Activated CD4-positive, alpha-beta memory T cell treated with anti-CD3 and anti-CD28 coated beads for 36 hours (primary cell): ENCODE measurements around the gene DRAXIN. TPM values are rescaled to one million over a fixed set of nuclear protein-coding genes. Genes with fewer than 3 reads are reported as not detected.

Source experiments
- CTCF ChIA-PET: fragments of 350-600 bp; sonication (Branson Sonifier 250); formaldehyde crosslinking; loops from one replicate; lab custom pipeline; 2021; ENCODE audit warnings: antibody characterized with exemption, inconsistent platforms; lab: Charles Lee
- POLR2A ChIA-PET: fragments of 350-600 bp; sonication (Branson Sonifier 250); formaldehyde crosslinking; loops from one replicate; lab custom pipeline; 2021; ENCODE audit warnings: antibody characterized with exemption; lab: Charles Lee
- DNase-seq: peaks from one replicate; pipeline ENCODE4 v3.0.0-alpha.2; 2020
- H3K27ac Mint-ChIP-seq: one replicate; pipeline ENCODE4 v1.8.0; 2021; ENCODE audit warnings: mixed read lengths
- H3K27me3 Mint-ChIP-seq: one replicate; pipeline ENCODE4 v1.8.0; 2021; ENCODE audit warnings: mixed read lengths
- H3K36me3 Mint-ChIP-seq: one replicate; pipeline ENCODE4 v1.8.0; 2021; ENCODE audit warnings: mixed read lengths
- H3K4me1 Mint-ChIP-seq: one replicate; pipeline ENCODE4 v1.8.0; 2021; ENCODE audit warnings: low read depth, mixed read lengths
- H3K4me3 Mint-ChIP-seq: one replicate; pipeline ENCODE4 v1.8.0; 2021; ENCODE audit warnings: mild to moderate bottlenecking, mixed read lengths
- H3K9me3 Mint-ChIP-seq: one replicate; pipeline ENCODE4 v1.8.0; 2021; ENCODE audit warnings: mixed read lengths
- intact Hi-C: fragments of 100-400 bp; cut with micrococcal nuclease; formaldehyde crosslinking; loops from one replicate; pipeline ENCODE4 v1.15.1; 2023
- total RNA-seq, 2 experiments: library from RNA; stranded (reverse); gene quantifications; one replicate each; pipeline ENCODE4 v1.2.3, GENCODE V29; 2021

Gene DRAXIN
- total RNA-seq, 2 experiments from 2014 or later = 0.05 to 0.07 TPM

DNA sequence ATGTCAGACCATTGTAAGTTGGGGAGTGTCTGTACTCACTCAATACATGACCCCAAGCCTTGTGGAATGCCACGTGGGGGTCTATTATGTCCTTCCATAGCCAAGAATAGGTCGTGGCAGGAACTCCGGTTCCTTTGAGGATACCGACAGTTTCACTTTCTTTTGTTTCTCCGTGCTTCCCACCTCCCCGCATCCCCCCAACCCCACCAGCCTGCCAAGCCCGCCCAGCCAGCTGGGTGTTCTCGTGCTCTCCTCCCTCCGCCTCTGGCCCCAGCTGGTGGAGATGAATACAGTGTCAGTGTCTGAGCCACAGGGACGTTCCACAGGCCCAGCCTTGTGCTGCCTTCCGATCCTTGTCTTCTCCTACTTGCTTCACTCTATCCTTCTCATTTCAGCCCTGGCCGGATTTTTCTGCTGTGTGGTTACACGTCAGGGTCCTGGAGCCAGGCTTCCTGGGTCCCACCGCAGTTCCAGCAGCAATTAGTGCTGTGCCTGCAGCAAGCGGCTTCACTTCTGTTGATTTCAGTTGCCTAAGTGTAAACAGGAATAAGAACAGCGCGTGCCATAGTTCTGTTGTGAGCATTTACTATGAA is 40.3 kb downstream of the DRAXIN start:
- POLR2A ChIA-PET = interaction anchor here (0.6 to 1.1 kb wide), 2 partner anchors 76 to 81 kb away, joined by 3 to 4 read pairs; no protein-coding TSS in a partner anchor

DNA sequence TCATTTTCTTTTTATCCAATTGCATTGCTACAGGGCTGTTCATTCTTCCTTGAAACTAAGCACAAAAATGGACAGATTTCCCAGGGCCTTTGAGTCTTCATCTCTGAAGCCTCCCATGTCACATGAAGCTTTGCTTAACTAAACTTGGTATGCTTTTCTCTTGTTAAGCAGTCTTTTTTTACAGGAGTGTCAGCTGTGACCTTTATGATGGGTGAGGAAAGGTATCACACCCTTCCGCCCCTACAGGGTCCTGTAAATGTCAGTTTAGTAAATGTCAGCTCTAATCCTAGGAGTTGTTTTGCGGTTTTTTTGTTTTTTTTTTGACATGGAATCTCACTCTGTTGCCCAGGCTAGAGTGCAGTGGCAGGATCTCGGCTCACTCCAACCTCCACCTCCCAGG is 41.8 kb downstream of the DRAXIN start:
- DNase-seq = no peak
- H3K27ac Mint-ChIP-seq = no peak overlapping the region
- no peaks in the 10 kb centered on the region for H3K9me3 Mint-ChIP-seq
- ChIA-PET CTCF (interaction anchor here (0.8 kb wide), 1 partner anchor 14 kb away, joined by 4 read pairs; no protein-coding TSS in a partner anchor), POLR2A (no interaction called here)
- no peaks in the 10 kb centered on the region for H3K36me3 Mint-ChIP-seq
- H3K4me1 Mint-ChIP-seq = peaks cover 46% of the 10 kb centered on the region
- H3K4me3 Mint-ChIP-seq = no peak overlapping the region
- intact Hi-C loops = no loop called here
- no peaks in the 10 kb centered on the region for H3K27me3 Mint-ChIP-seq

More for the DNA sequence above, 40.3 kb downstream of the DRAXIN start:
- peak overlapping the region; percentile 14 for H3K27ac Mint-ChIP-seq
- no peaks in the 10 kb centered on the region for H3K36me3 Mint-ChIP-seq
- H3K27me3 Mint-ChIP-seq = no peaks in the 10 kb centered on the region
- CTCF ChIA-PET = interaction anchor here (2.0 kb wide), 1 partner anchor 12 kb away, joined by 10 read pairs; no protein-coding TSS in a partner anchor
- intact Hi-C loops = no loop called here
- DNase-seq = peak; percentile 35
- no peaks in the 10 kb centered on the region for H3K9me3 Mint-ChIP-seq
- peak overlapping the region; percentile 45 for H3K4me3 Mint-ChIP-seq
- peaks cover 36% of the 10 kb centered on the region for H3K4me1 Mint-ChIP-seq

DNA sequence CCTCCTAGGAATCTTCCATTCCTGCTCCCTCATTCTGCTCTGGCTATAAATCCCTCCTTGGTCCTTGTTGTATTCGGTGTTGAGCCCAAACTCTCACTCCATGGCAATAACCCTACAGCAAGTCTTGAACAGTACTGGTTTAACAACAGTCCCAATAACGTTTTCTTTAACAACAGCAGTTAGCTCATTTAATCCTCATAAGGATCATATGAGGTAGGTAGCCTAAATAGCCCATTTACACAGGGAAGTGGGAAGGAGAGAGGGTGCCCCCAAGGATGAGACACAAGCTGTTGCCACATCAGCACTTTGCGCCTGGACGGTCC is 44.0 kb downstream of the DRAXIN start:
- peaks cover 48% of the 10 kb centered on the region for H3K4me1 Mint-ChIP-seq
- H3K27ac Mint-ChIP-seq = no peak overlapping the region
- peak overlapping the region; percentile 96 for H3K4me3 Mint-ChIP-seq
- no peak for DNase-seq
- H3K27me3 Mint-ChIP-seq = no peaks in the 10 kb centered on the region
- ChIA-PET POLR2A (interaction anchor here (1.1 to 1.4 kb wide), 5 partner anchors 54 to 723 kb away, joined by 3 to 5 read pairs (median 4); partner anchors contain the start of genes FBXO6 and TARDBP), CTCF (interaction anchor here (0.7 to 4.2 kb wide), 3 partner anchors 16 to 71 kb away, joined by 3 to 35 read pairs (median 4); no protein-coding TSS in a partner anchor)
- no peaks in the 10 kb centered on the region for H3K9me3 Mint-ChIP-seq
- H3K36me3 Mint-ChIP-seq = no peaks in the 10 kb centered on the region
- intact Hi-C loops = loop anchor here (5.0 kb wide), 1 partner anchor 72 kb away; the partner anchor contains the start of genes CLCN6 and MTHFR

DNA sequence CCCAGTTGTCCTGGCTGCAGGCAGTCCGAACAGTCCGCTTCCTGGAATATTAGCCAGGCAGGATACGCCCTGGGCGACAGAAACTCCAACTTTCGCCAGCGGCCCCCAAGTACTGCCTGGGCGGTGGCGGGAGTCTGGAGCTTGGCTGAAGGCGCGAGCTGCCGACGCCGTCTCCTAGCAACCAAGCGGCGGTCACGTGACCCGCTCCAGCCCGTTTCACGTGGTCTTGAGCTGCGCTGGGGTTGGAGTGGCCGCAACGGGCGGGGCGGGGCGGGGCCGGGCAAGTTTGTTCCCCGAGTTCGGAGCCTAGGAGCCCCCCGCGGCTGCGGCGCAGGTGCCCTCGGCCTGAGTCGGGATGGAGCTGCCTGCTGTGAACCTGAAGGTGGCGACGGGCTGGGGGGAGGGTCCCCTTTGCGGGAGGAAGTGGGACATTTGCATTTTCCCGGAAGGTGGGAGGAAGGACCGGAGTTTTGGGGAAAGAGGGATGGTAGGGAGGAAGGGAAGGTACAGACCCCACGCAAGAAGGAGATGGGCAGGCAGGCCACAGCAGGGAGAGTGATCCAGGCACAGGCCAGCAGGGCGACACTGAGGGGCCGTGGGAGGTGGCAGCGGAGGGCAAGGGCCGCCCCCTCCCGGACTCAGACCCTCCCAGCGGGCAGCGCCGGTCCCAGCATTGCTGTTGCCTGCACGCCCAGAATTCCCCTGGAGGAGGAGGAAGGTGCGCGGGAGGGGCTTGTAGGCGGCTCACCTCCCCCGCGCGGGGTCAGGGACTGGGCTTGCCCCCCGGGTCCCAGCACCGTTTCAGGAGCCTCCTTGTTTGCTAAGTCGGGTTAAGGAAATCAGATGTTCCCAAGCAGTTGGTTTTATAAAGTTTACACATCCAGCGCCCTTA is 44.6 kb downstream of the DRAXIN start, which contains the start of gene AGTRAP:
Gene AGTRAP (plus strand): TSS at position 283 of the 892 bp plus-strand sequence. CDS start 73 bp downstream, at position 356.
- peaks cover 49% of the 10 kb centered on the region for H3K4me1 Mint-ChIP-seq
- peak within 1 kb of the TSS; percentile 96 for H3K4me3 Mint-ChIP-seq
- intact Hi-C loops = loop anchor here (5.0 kb wide), 1 partner anchor 71 kb away; the partner anchor contains the start of genes CLCN6 and MTHFR
- peak within 1 kb of the TSS; percentile 85 for H3K27ac Mint-ChIP-seq
- no peaks in the 10 kb centered on the region for H3K36me3 Mint-ChIP-seq
- no peaks in the 10 kb centered on the region for H3K27me3 Mint-ChIP-seq
- DNase-seq = peak; percentile 93
- H3K9me3 Mint-ChIP-seq = no peaks in the 10 kb centered on the region
- ChIA-PET CTCF (interaction anchor here (0.8 to 4.2 kb wide), 5 partner anchors 13 to 86 kb away, joined by 4 to 35 read pairs (median 7); no protein-coding TSS in a partner anchor), POLR2A (interaction anchor here (0.7 to 1.7 kb wide), 7 partner anchors 54 to 1967 kb away, joined by 3 to 11 read pairs (median 4); partner anchors contain the start of genes FBXO6 and TARDBP)

DNA sequence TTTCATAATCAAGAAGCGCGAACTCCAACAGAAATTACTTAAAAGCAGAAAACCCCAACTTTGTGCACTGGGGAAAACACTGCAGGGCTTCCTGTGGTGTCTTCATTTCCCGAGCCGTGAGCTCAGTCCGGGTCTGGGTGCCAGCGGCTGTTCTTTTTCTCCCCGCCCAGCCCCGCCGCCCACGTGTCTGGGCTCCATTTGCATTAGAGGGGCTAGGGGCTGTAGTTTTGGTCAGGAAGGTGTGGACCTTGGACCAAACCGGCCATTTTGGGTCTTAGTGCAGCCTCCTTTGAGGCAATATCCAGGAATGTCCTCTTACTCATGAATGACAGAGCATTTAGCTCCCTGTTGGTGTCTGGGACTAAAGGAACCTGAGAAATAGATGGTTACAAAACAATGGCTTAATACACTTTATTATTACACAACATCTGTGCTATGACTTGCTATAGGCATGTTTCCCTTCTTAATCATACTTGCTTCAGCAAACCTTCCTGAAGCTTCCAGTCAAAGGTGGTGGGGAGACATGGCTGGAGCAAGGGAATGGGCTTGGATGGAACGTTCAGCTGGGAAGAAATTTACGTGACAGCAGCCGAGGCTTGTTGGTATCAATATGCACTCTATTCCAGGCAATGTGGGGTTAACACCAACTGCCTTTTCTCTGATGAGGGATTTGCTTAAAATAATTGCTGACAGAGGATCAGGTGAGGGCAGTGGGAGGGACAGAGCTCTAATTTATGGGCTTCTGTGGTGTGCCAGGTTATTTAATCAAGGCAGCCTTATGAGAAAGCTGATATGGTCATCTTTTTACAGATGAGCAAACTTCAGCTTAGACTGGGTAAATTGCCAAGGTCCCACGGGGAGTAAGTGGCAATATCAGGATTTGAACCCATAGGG is 45.5 kb downstream of the DRAXIN start:
- no peaks in the 10 kb centered on the region for H3K9me3 Mint-ChIP-seq
- H3K27me3 Mint-ChIP-seq = no peaks in the 10 kb centered on the region
- no peaks in the 10 kb centered on the region for H3K36me3 Mint-ChIP-seq
- intact Hi-C loops = loop anchor here (5.0 kb wide), 1 partner anchor 70 kb away; the partner anchor contains the start of genes CLCN6 and MTHFR
- peaks cover 50% of the 10 kb centered on the region for H3K4me1 Mint-ChIP-seq
- DNase-seq = peak; percentile 60
- ChIA-PET CTCF (interaction anchor here (1.2 to 4.2 kb wide), 4 partner anchors 12 to 87 kb away, joined by 3 to 35 read pairs (median 9); partner anchors contain the start of gene FBXO6), POLR2A (interaction anchor here (0.8 to 1.7 kb wide), 4 partner anchors 69 to 173 kb away, joined by 3 to 11 read pairs (median 4); partner anchors contain the start of genes CLCN6 and FBXO6)
- H3K4me3 Mint-ChIP-seq = peak overlapping the region; percentile 96
- H3K27ac Mint-ChIP-seq = peak overlapping the region; percentile 85

DNA sequence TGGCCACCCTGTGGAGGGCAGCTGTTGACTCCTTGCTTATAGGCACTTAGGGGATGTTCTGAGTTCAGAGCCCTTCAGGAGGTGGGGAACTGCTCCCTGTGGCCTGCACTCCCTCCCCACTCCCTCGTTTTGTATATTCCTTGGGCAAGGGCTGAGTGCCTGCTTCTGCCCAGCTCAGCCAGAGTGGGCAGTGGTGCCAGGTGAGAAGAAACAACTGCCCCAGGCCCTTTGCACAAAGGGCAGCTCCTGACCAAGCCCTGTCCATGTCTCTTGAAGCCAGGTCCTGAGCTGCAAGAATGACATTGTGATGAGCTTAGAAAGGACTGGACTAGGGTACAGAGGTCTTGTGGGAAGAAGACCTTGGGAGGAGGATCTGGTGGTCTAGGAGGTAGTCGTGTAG is 46.6 kb downstream of the DRAXIN start:
- Mint-ChIP-seq H3K4me1 (peaks cover 53% of the 10 kb centered on the region), H3K4me3 (no peak overlapping the region), H3K36me3 (no peaks in the 10 kb centered on the region), H3K27ac (no peak overlapping the region), H3K27me3 (no peaks in the 10 kb centered on the region), H3K9me3 (no peaks in the 10 kb centered on the region)
- no peak for DNase-seq
- intact Hi-C loops = loop anchor here (5.0 kb wide), 1 partner anchor 69 kb away; the partner anchor contains the start of genes CLCN6 and MTHFR
- ChIA-PET CTCF (interaction anchor here (1.2 to 4.2 kb wide), 3 partner anchors 18 to 88 kb away, joined by 3 to 35 read pairs (median 11); partner anchors contain the start of gene FBXO6), POLR2A (interaction anchor here (1.7 kb wide), 1 partner anchor 170 kb away, joined by 11 read pairs; no protein-coding TSS in a partner anchor)

DNA sequence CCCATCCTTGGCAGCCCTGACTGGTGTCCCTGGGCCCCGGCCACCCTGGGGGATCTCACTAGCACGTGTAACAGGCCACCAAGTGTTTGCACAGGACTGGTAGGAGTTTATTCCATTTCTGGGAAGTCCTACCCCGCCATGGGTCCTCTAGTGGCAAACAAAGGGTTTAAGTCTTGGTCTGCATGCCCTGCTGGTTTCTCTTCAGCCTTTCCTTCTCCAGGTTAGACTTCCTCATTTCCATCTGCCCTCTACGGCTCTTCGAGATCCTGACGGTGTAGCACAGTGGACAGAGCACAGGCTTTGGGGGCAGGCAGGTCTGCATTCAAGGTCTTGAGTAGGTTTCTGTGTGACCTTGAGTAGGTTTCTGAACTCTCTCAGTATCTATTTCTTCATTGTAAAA is 47.3 kb downstream of the DRAXIN start:
- no peak overlapping the region for H3K4me3 Mint-ChIP-seq
- intact Hi-C loops = loop anchor here (5.0 kb wide), 1 partner anchor 69 kb away; the partner anchor contains the start of genes CLCN6 and MTHFR
- DNase-seq = no peak
- H3K27ac Mint-ChIP-seq = no peak overlapping the region
- CTCF ChIA-PET = no interaction called here
- H3K36me3 Mint-ChIP-seq = no peaks in the 10 kb centered on the region
- no peaks in the 10 kb centered on the region for H3K9me3 Mint-ChIP-seq
- POLR2A ChIA-PET = no interaction called here
- H3K4me1 Mint-ChIP-seq = peaks cover 52% of the 10 kb centered on the region
- no peaks in the 10 kb centered on the region for H3K27me3 Mint-ChIP-seq

DNA sequence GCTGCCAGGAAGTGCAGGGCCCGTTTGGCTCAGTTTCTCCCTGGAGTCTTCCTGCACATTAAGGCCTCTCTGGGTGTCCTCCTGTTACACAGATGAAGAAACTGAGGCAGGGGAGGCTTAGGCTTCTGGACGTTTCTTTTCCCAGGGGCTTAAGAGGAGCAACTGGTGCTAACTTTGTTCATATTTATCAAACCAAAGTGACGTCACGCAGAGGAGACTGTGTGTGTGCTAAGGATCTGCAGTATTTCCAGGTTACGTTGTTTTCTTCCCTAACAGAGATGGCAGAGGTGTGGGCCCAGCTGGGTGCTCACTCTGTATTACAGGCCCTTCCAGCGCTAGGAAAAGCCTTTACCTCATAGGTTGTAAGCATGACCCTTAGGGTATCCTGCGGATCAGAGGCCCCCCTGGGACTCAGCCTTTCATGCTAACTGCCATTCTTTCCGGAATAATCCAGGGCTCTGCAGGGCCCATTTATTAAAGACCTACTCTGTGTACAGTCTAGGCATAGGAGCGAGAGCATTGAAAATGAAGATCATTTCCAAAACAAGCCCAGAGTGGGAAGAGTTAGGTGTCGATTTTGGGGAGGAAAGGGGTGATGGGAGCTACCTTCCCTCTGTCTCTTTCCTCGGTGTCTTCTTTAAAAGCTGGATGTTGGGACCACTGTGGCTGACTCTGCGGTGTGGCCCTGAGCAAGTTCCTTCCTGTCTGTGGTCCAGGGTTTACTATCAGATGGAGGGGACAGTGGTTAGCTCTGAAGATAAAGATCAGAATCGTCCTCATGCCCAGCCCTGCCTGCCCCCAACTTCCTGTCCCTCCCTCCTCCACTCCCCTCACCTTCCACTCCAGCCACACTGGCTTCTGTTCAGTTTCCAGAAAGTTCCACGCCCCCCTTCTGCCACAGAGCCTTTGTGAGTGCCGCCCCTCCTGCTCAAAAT is 49.0 kb downstream of the DRAXIN start:
- Mint-ChIP-seq H3K4me3 (no peak overlapping the region), H3K27ac (peak overlapping the region; percentile 38), H3K9me3 (no peaks in the 10 kb centered on the region), H3K27me3 (no peaks in the 10 kb centered on the region), H3K36me3 (no peaks in the 10 kb centered on the region), H3K4me1 (peaks cover 52% of the 10 kb centered on the region)
- DNase-seq = peak; percentile 57
- ChIA-PET CTCF (interaction anchor here (0.9 to 1.9 kb wide), 5 partner anchors 10 to 98 kb away, joined by 3 to 9 read pairs (median 3); partner anchors contain the start of gene FBXO6), POLR2A (interaction anchor here (0.7 to 1.8 kb wide), 2 partner anchors 16 to 168 kb away, joined by 3 to 6 read pairs; no protein-coding TSS in a partner anchor)
- intact Hi-C loops = no loop called here

DNA sequence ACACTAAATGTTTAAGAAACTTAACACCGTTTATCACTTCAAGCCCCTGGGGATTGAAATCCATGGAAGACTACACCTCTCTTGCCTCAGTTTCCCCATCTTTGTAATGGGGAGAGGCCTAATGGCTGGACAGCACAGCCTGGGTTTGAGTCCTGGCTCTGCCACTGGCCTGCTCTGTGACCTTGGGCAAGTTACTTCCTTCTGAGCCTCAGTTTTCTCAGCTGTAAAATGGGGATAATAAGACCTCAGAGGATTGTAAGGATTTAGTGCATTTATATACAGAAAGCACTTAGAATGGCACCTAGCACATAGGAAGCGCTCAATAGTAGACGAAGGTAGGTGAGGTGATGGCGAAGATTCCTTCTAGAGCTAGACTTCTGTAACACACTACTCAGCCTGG is 50.0 kb downstream of the DRAXIN start:
- H3K9me3 Mint-ChIP-seq = no peaks in the 10 kb centered on the region
- DNase-seq = no peak
- no peaks in the 10 kb centered on the region for H3K36me3 Mint-ChIP-seq
- peaks cover 58% of the 10 kb centered on the region for H3K4me1 Mint-ChIP-seq
- H3K4me3 Mint-ChIP-seq = no peak overlapping the region
- no peaks in the 10 kb centered on the region for H3K27me3 Mint-ChIP-seq
- intact Hi-C loops = no loop called here
- CTCF ChIA-PET = interaction anchor here (0.7 to 1.9 kb wide), 3 partner anchors 22 to 92 kb away, joined by 3 to 9 read pairs (median 4); partner anchors contain the start of gene FBXO6
- POLR2A ChIA-PET = interaction anchor here (1.8 kb wide), 1 partner anchor 167 kb away, joined by 6 read pairs; no protein-coding TSS in a partner anchor
- no peak overlapping the region for H3K27ac Mint-ChIP-seq
